T follicular helper cell (primary cell): ENCODE data around the gene POU2F1.
"Not testable (repeated sequence)": the region's sequence is repeated elsewhere in the genome, so short reads cannot be mapped to it uniquely, and the experiment has no call there.

Experiments
- DNase-seq: peaks from one replicate; pipeline ENCODE4 v3.0.0-alpha.2; 2020; ENCODE audit warnings: low read depth

The POU2F1 gene

DNA sequence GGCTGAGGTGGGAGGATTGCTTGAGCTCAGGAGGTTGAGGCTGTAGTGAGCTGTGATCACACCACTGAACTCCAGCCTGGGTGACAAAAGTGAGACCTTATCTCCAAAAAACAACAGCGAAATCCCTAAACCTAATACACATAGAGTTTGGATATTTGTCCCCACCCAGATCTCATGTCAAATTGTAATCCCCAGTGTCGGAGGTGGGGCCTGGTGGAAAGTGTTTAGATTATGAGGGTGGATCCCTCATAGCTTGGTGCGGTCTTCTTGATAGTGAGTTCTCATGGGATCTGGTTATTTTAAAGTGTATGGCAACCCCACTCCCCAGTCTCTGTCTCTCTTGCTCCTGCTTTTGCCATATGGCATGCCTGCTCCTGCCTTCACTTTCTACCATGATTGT lies 94.0 kb downstream of the POU2F1 start:
- no peak for DNase-seq

DNA sequence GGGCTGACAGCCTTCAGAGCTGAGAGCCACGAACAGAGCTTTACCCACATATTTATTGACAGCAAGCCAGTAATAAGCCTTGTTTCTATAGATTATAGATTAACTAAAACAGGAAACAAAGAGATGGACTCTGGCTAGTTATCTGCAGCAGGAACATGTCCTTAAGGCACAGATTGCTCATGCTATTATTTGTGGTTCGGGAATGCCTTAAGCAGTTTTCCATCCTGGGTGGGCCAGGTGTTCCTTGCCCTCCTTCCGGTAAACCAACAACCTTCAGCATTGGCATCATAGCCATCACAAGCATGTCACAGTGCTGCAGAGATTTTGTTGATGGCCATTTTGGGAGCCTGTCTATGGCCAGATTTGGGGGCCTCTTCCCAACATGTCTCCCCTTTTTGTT lies 96.8 kb downstream of the POU2F1 start:
- no peak for DNase-seq

DNA sequence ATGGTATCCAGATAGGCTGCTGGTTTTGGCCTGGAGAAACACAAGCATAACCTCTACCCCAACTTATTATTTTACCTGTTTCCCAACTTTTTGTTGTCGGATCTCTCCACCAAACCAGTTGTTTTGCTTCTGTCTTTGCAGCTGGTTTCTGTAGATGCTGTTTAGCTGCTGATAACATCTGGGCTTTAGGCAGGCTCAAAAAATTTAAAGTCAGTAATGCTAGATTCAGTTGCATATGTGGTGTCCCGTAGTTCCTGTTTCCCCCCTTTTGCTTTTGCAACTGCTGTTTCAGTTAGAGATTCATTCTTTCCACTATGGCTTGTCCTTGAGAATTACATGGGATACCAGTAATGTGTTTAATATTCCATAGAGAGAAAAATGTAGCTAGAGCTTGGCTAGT lies 98.5 kb downstream of the POU2F1 start:
- DNase-seq, result not testable (repeated sequence)

DNA sequence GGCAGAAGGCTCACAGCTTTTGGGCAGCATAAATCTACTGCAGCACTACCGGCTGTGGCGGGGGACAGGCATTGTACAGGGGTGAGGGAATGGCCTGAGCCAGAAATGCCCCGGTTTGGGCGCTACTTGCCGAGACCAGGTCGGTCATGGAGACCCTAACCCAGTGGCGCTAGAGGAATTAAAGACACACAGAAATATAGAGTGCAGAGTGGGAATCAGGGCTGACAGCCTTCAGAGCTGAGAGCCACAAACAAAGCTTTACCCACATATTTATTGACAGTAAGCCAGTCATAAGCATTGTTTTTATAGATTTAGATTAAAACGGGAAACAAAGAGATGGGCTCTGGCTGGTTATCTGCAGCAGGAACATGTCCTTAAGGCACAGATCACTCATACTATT lies 101.8 kb downstream of the POU2F1 start:
- no peak for DNase-seq

DNA sequence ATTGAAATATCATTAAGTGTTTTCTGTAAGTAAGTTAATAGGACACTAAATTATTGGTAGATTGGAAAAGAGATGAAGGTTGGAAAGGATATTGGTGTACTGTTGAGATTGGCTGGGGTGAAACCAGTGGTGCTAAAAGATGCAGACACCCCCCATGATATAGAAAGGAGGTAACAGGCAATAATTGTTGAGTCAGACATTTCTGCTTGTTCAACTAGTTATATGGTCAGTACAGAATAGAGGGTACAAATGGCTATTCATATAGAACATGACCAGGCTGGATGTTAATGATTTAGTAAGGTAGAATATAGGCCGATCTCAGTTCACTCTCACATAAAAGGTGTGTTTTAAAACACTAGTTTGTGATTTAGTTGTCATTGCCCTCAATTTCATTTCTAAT lies 104.5 kb downstream of the POU2F1 start:
- no peak for DNase-seq

DNA sequence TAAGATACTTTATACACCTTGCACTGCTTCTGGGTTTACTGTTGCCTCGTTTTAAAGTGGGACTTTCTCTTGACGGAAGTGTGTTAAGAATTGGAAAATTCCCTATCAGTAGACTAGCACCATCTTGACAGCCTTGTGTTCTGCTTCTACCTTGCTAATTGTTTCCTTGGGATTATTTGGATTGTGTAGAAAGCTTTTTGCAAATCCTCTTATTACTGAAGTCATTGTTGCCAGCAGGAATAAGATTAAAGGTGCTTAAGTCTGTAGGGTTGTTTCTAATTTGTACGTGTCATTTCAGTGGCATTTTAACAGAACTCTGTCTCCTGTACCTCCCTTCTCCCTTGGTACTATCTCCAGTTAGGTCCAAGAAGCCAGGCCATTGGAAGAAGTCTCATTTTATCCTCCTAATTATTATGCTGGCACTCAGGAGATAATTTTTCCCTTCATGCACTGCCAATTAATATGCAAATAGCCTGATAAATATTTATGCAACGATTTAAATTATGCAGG lies 107.7 kb downstream of the POU2F1 start:
- DNase-seq, result no peak

DNA sequence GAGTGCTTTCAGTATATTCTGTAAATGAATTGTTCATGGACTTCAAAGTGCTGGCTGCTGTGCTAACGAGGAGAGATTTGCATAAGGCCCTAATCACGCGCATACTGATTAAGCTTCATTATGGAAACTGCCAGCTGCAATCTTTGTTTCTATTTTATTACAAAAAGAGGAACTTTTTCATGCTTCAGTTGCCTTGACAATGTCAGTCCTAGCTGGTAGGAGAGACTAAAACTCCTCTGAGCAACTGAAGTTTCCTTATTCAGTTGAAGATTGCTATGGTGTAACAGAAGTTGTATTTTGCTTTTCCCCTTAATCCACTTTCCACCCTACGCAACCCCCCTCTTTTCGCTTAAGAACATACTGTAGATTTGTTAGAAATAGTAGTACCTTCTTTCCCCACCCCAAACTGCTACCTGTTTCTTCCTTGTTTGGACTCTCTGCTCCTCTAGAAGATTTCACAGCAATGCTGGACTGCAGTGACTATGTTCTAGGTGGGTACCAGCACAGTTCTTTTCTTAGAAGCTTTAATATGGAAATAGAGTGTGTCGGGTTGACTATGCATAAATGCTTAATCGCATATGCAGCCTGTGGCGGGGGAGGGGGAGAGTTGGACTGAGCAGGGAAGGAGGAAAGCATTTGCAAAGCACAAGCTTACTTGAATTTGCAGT lies 108.3 kb downstream of the POU2F1 start:
- DNase-seq, result no peak

DNA sequence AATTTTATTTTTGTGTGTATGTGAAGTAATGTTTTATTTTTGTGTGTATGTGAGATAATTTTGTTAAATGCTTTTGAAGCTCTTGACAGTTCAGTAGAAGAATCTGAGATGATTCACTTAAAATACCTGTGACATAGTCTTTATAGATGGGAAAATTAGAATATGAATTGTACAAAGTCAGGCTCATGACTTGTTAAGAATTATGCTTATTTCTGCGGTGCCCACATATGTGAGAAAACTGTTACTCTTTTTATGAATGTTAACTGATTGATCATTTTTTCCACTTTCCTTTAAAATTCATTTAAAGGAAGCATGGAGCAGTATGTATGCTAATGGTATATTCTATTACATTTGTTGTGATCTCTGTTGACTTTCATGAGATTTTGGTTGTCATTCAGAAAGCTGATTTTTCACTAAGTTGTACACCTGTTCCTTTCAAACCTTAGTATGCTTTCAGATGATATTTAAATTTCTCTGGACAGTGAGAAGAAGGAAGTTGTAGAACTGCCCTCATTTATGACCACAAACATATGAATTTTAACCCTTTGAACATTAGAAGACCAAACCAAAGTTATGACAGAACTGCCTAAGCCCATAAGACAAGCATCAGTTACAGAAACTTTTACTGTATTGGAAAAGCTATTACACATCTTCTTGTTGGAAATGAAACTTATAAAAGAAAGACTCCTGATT lies 110.1 kb downstream of the POU2F1 start:
- no peak for DNase-seq

DNA sequence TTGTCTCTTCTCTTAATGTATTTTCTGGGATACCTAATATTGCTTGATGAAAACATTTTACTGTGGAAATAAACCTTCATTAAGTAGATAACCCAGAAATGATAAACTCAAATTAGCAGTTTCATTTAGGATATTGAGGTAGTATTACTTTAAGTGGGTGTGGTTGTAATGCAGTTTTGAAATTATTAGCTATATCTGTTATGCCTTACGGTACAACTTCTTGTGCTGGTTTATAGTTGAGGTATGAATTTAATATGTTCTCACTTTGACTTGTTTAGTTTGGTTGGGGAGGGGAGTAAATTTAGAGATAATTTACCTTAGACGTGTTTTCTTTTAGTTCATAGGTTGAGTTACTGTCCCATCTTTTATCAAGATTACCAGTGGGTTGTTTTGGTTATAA lies 111.0 kb downstream of the POU2F1 start:
- DNase-seq, result no peak

DNA sequence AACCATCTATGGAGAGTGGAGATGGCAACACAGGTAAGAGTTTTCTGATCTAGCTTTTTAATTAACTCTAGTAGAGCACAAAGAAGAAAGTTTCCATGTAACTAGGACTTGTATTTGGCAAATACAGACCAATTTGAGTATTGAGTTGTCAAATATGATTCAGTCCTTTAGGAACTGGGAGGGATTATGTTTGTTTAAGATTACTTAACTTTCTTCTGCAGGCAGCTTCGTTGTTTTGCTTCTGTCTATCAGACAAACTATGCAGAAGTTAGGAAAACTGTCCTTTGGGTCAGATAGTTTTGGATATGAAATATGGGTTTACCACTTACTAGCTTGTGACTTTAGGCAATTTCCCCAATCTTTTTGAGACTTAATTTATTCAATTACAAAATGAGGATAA lies 111.8 kb downstream of the POU2F1 start:
- no peak for DNase-seq

DNA sequence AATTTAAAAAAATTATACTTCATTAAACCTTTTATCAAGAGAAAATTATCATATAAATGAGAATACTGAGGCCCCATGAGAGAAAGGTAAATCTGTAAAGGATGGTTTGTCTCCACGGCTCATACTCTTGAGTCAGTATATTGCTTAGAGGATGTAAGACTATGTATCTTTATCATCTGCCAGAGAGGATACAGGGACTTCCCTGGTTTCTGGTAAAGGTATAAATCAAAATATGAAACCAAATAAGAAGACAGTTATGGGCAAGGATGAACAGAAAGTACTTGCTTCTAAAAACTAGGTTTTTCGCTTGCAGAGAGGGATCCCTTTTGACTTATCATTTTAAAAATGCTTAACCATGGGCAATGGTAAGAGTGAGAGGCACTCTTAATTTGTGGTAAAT lies 112.4 kb downstream of the POU2F1 start:
- DNase-seq, result no peak

DNA sequence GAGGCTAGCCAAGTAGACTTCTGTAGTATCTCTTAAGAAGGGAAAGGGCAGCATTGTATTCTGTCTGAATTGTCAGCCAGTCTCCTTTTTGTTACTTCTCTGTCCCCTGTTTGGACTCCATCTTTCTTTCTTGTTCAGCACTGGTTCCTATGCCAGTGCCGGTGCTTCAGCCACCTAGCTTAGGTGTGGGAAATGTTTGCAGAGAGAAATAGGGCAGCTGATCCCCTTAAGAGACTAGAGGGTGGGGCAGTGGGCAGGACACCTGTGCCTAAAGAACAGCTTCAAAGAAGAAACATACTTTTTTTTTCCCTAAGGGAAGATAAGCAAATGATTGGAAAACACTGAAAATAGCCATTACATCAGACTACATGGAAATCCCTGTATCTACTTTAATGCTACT lies 113.0 kb downstream of the POU2F1 start:
- no peak for DNase-seq

DNA sequence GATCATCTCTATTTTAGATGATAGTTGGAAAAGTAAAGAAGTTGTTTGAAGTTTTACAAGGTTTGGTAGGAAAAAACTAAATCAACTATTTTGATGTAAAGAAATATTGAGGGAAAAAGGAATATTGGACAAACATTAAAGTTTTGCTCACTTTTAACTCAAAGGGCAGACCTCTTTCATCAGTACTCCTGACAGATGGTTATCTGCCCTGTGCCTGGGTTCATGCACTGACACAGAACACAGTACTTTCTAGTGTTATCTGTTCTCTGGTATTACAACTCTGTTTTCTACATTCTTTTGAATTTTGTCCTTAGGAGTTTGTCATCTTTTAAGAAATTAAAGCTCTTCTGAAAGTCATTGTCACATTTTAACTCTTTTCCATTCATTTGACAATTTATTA lies 118.7 kb downstream of the POU2F1 start:
- DNase-seq, result no peak

DNA sequence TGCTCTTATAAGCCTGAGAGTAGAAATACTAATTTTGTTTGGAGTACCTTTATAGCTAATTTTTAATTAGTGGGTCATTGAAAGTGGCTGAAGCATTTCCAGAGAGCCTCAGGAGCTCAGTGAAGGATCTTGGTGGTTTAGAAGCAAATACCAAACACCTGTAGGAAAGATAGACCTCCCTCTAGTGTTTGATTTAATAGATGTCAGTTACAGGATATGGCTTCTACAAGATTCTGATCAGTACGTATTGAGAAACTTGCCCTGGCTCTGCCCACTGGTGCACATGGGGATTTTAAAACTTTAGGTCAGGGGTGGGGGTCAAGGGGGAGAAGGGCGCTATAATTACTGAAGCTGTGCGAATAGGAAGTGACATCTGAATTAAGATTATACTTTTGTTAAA lies 122.2 kb downstream of the POU2F1 start:
- DNase-seq, result no peak

DNA sequence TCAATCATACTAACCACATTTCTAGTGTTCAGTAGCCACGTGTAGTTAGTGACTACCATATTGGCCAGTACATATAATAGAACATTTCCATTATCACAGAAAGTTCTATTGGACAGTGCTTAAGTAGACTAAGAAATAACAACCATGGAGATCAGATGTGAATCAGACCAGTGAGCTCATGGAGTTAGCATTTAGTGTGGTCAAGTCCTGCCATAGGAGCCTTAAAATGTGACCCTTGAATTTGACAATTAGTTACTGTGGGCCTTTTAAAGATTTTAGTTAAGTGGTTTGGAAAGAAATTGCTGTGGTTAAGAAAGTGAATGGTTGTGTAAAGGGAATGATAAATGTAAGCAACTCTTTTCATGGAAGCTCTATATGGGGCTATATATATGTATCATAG lies 123.4 kb downstream of the POU2F1 start:
- no peak for DNase-seq

DNA sequence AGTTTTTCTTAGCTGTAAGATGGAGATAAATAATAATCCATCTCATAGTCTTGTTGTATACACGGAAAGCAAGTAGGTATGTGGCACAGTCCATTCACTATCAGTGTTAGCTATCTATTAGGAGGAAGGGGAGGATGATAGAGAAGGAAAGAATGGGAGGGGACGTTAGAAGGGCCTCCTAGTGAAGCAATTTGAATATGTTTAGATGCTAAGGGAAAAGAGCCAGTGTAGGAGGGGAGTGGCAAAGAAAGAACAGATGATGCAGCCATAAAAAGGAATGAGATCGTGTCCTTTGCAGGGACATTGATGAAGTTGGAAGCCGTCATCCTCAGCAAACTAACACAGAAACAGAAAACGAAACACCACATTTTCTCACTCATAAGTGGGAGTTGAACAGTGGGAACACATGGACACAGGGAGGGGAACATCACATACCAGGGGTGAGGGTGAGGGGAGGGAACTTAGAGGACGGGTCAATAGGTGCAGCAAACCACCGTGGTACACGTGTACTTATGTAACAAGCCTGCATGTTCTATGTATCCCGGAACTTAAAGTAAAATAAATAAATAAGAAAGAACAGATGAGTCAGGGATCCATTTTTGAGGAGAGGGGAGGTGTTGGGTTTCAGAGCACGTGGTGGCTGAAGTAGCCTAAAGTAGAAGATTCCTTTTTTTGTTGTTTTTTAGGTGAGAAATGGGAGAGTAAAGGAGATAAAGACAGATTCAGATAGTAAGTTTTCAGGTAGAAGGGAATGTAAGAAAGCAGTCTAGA lies 124.1 kb downstream of the POU2F1 start:
- no peak for DNase-seq

DNA sequence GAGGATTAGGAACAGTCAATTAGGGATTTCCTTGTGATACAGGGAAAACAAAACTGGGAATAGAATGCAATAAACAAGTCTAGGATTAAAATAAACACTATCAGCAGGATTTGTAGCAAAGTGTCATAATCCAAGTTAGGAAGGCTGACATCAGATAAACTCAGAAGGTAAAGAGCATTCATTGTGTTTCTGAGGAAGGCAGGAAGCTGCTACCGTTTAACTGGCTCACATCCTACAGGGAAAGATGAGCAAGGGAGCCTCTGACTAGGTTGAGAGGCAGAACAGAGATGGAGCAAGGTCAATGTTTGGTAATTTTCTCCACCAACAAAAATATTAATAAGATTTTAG lies 124.7 kb downstream of the POU2F1 start:
- DNase-seq, result no peak

DNA sequence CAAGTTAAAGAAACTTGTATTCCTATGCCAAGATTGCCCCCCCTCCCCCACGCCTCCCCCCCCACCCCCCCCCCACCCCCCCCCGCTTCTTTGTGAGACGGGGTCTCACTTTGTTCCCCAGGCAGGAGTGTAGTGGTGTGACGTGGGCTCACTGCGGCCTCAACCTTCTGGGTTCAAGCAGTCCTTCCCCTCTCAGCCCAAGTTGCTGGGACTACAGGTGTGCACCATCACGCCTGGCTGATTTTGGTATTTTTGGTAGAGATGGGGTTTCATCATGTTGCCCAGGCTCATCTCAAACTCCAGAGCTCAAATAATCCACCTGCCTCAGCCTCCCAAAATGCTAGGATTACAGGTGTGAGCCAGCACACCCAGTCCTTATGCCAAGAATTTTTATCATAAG lies 136.6 kb downstream of the POU2F1 start:
- no peak for DNase-seq

DNA sequence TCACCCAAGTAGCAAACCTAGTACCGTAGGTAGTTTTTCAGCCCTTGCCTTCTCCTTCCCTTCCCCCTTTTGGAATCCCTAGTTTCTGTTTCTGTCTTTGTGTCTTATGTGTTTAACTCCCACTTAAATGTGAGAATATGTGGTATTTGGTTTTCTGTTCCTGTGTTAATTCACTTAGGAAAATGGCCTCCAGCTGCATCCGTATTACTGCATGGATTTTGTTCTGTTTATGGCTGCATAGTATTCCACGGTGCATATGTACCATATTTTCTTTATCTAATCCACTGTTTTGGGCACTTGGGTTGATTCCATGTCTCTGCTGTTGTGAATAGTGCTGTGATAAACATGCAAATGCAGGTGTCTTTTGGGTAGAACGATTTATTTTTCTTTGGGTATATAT lies 138.6 kb downstream of the POU2F1 start:
- no peak for DNase-seq

DNA sequence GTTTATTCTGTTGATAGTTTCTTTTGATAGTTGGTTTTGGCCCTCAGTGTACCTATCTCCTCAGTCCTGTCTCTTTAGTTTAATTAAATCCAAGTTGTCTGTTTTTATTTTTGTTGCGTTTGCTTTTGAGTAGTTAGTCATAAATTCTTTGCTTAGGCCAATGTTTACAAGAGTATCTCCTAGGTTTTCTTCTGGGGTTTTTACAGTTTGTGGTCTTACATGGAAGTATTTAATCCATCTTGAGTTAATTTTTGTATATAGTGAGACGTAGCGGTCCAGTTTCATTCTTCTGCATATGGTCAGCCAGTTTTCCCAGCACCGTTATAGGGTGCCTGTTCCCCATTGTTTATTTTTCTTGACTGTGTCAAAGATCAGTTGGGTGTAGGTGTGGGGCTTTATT lies 139.4 kb downstream of the POU2F1 start:
- no peak for DNase-seq

DNA sequence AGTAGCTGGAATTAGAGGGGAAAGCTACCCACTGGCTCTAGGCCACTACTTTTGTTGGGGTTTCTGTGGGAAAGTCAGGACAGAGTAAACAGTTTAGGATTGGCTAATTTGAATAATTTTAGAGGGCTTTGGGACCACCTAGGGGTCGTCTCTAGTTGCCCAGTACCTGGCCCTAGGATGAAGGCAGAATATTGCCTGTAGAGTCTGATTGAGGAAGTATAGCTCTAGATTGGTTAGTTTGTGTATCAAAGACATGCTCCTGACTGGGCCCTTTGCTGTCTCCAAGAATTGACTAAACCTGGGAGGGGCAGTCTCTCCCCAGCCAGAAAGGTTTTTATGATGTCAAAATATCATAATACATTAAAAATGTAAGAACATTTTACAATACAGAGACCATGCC lies 142.0 kb downstream of the POU2F1 start:
- DNase-seq, result no peak

DNA sequence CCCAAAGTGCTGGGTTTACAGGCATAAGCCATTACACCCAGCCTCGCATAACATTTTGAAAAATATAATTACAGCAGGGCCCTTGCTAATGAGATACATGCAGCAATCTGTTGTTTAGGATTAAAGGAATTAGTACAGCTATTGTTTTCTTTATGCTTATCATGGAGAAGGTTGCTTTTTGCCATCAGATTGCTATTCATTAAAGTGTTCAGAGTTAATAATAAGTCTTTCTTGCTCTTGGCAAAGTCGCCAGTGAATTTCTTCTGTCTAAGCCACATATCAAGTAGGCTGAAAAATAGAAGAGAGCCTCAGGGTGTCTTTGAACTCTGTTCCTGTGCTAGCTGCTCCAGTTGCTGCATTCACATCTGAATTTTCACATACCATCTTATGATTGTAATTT lies 144.1 kb downstream of the POU2F1 start:
- DNase-seq, result no peak

DNA sequence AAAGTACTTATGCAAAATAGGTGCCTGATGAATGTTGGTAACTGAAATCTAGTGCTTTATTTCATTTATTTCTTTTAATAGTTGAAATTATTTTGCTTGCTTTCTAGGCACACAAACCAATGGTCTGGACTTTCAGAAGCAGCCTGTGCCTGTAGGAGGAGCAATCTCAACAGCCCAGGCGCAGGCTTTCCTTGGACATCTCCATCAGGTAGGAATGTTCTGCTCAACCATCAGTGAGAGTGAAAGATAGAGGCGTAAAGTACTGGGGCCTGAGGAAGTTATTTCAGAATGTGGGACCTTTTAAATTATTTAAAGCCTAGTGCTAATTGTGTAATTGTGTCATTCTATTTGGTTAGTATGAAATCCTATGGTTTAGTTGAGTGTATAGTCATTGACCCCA lies 144.7 kb downstream of the POU2F1 start:
- DNase-seq, result no peak
